Measurements from ENCODE around the gene CST5.

CST5 gene

GRCh38 chr20:23879328-23879798 is at the start of gene CST5:
TSS of gene CST5 (minus strand) at chr20:23879748. CDS start at chr20:23879676, 72 bp downstream.
- no peak within 1 kb of the TSS for H2AFZ ChIP-seq
- H3K9ac ChIP-seq, result no peak within 1 kb of the TSS
- no peaks in the 10 kb centered on the region for H3K27me3 ChIP-seq (ENCODE audit: control insufficient read depth, insufficient read depth, low read length)
- TF ChIP-seq CTCF (IDR thresholded peaks at IDR 0.05), result no peak
- no peaks in the 10 kb centered on the region for H3K4me1 ChIP-seq
- no peak within 1 kb of the TSS for H3K4me3 ChIP-seq (ENCODE audit: low read depth, low read length)
- H3K79me2 ChIP-seq, result no peaks in the 10 kb centered on the region
- H3K36me3 ChIP-seq (ENCODE audit: control insufficient read depth, insufficient read depth, low read length), result no peaks in the 10 kb centered on the region
- no peaks in the 10 kb centered on the region for H3K9me3 ChIP-seq (ENCODE audit: control insufficient read depth, low read length)
- H3K27ac ChIP-seq, result no peak within 1 kb of the TSS
- H3K4me2 ChIP-seq (ENCODE audit: low read length), result no peak within 1 kb of the TSS

- Histone ChIP-seq H3K36me3 (ENCODE audit: control insufficient read depth, insufficient read depth, low read length) (no peaks in the 10 kb centered on the region), H3K9ac (no peak overlapping the region), H3K4me1 (no peaks in the 10 kb centered on the region), H3K27me3 (ENCODE audit: control insufficient read depth, insufficient read depth, low read length) (no peaks in the 10 kb centered on the region), H3K9me3 (ENCODE audit: control insufficient read depth, low read length) (no peaks in the 10 kb centered on the region), H2AFZ (no peak overlapping the region), H3K27ac (no peak overlapping the region), H3K79me2 (no peaks in the 10 kb centered on the region), H3K4me3 (ENCODE audit: low read depth, low read length) (no peak overlapping the region), H3K4me2 (ENCODE audit: low read length) (no peak overlapping the region)
- no peak for TF ChIP-seq CTCF (IDR thresholded peaks at IDR 0.05)
These were observed 49.2 kb upstream of the CST5 start for GRCh38 chr20:23928788-23929187.

GRCh38 chr20:23928353-23928752 is 48.8 kb upstream of the CST5 start:
- Histone ChIP-seq H3K27me3 (ENCODE audit: control insufficient read depth, insufficient read depth, low read length) (no peaks in the 10 kb centered on the region), H3K36me3 (ENCODE audit: control insufficient read depth, insufficient read depth, low read length) (no peaks in the 10 kb centered on the region), H3K4me2 (ENCODE audit: low read length) (no peak overlapping the region), H2AFZ (no peak overlapping the region), H3K4me1 (no peaks in the 10 kb centered on the region), H3K9ac (no peak overlapping the region), H3K27ac (no peak overlapping the region), H3K4me3 (ENCODE audit: low read depth, low read length) (no peak overlapping the region), H3K9me3 (ENCODE audit: control insufficient read depth, low read length) (no peaks in the 10 kb centered on the region), H3K79me2 (no peaks in the 10 kb centered on the region)
- TF ChIP-seq CTCF (IDR thresholded peaks at IDR 0.05), result no peak

- no peaks in the 10 kb centered on the region for H3K79me2 ChIP-seq
- H3K9me3 ChIP-seq (ENCODE audit: control insufficient read depth, low read length), result no peaks in the 10 kb centered on the region
- H3K4me2 ChIP-seq (ENCODE audit: low read length), result no peak overlapping the region
- H2AFZ ChIP-seq, result no peak overlapping the region
- no peak for TF ChIP-seq CTCF (IDR thresholded peaks at IDR 0.05)
- no peaks in the 10 kb centered on the region for H3K36me3 ChIP-seq (ENCODE audit: control insufficient read depth, insufficient read depth, low read length)
- H3K9ac ChIP-seq, result no peak overlapping the region
- no peak overlapping the region for H3K27ac ChIP-seq
- H3K27me3 ChIP-seq (ENCODE audit: control insufficient read depth, insufficient read depth, low read length), result no peaks in the 10 kb centered on the region
- H3K4me3 ChIP-seq (ENCODE audit: low read depth, low read length), result no peak overlapping the region
- H3K4me1 ChIP-seq, result no peaks in the 10 kb centered on the region
These were observed 47.7 kb upstream of the CST5 start for GRCh38 chr20:23926944-23927872.
